Adipose tissue (tissue), 3 donors: ENCODE data around the gene HOXC10. TPM values are rescaled to one million over a fixed set of nuclear protein-coding genes. Genes with fewer than 3 reads are reported as not detected.

Source experiments
- H3K27ac ChIP-seq: one replicate; pipeline ENCODE4 v1.5.1; 2013; ENCODE audit warnings: low read depth, low read length
- WGBS, 3 donors: extraction: QIAGEN DNeasy Blood & Tissue Kit; methylation state at CpG; one replicate each; pipeline ENCODE4 v1.1.7; 2013; 5-methylcytosine and 5-hydroxymethylcytosine counted together
- polyA plus RNA-seq, 3 donors: library from polyadenylated mRNA; stranded (reverse); fragments of 200-250 nt; gene quantifications; one replicate each; pipeline ENCODE4 v1.2.3, GENCODE V29; 2013
- donor health status: healthy with polysubstance abuse.
- donor health status: Bipolar disorder and iron deficiency.
- donor health status: healthy.

HOXC10 gene
- polyA plus RNA-seq, 3 donors: 0.22 to 0.63 TPM; not detected in 1

- no peak overlapping the region for H3K27ac ChIP-seq
- WGBS, 3 donors: 2 to 6% (median 5%) methylated on average over 33 to 34 of the region's 34 CpGs
Measured at GRCh38 chr12:54017878-54018467, 33.0 kb downstream of the HOXC10 start.

GRCh38 chr12:54018468-54018984 is 33.6 kb downstream of the HOXC10 start:
- 21 to 30% (median 26%) methylated on average over 29 of the region's 29 CpGs for WGBS, 3 donors
- no peak overlapping the region for H3K27ac ChIP-seq

GRCh38 chr12:54019091-54019811 is 34.3 kb downstream of the HOXC10 start:
- no peak overlapping the region for H3K27ac ChIP-seq
- 24 to 42% (median 32%) methylated on average over 42 to 43 of the region's 43 CpGs for WGBS, 3 donors

- H3K27ac ChIP-seq: no peak overlapping the region
- 28 to 52% (median 42%) methylated on average over 10 of the region's 10 CpGs for WGBS, 3 donors
Measured at GRCh38 chr12:54019924-54020590, 35.1 kb downstream of the HOXC10 start.

- WGBS, 3 donors: 40 to 63% (median 57%) methylated on average over 23 of the region's 23 CpGs
Measured at GRCh38 chr12:54020591-54021405, 35.9 kb downstream of the HOXC10 start.

GRCh38 chr12:54021432-54022013 is 36.6 kb downstream of the HOXC10 start:
- 23 to 48% (median 43%) methylated on average over 16 of the region's 16 CpGs for WGBS, 3 donors
- no peak overlapping the region for H3K27ac ChIP-seq

More at GRCh38 chr12:54020591-54021405, 35.9 kb downstream of the HOXC10 start:
- no peak overlapping the region for H3K27ac ChIP-seq

- 40 to 56% (median 54%) methylated on average over 8 of the region's 8 CpGs for WGBS, 3 donors
- no peak overlapping the region for H3K27ac ChIP-seq
Measured at GRCh38 chr12:54022960-54023884, 38.3 kb downstream of the HOXC10 start.

GRCh38 chr12:54024127-54024526 is 39.2 kb downstream of the HOXC10 start:
- no peak overlapping the region for H3K27ac ChIP-seq
- WGBS, 3 donors: 20 to 54% (median 44%) methylated on average over 17 of the region's 17 CpGs

GRCh38 chr12:54024581-54025305 is 39.8 kb downstream of the HOXC10 start:
- 34 to 67% (median 58%) methylated on average over 5 of the region's 5 CpGs for WGBS, 3 donors
- H3K27ac ChIP-seq: no peak overlapping the region

GRCh38 chr12:54025499-54026405 is 40.8 kb downstream of the HOXC10 start:
- WGBS, 3 donors: 17 to 43% (median 37%) methylated on average over 7 of the region's 7 CpGs
- no peak overlapping the region for H3K27ac ChIP-seq

GRCh38 chr12:54026640-54027441 is 41.9 kb downstream of the HOXC10 start:
- WGBS, 3 donors: 18 to 31% (median 28%) methylated on average over 22 of the region's 22 CpGs

GRCh38 chr12:54027442-54027786 is 42.5 kb downstream of the HOXC10 start:
- H3K27ac ChIP-seq: no peak overlapping the region
- WGBS, 3 donors: 37 to 61% (median 58%) methylated on average over 3 of the region's 3 CpGs

More at GRCh38 chr12:54026640-54027441, 41.9 kb downstream of the HOXC10 start:
- no peak overlapping the region for H3K27ac ChIP-seq

GRCh38 chr12:54028314-54029201 is 43.6 kb downstream of the HOXC10 start, which contains the start of gene HOXC6:
Gene HOXC6 (plus strand): TSS chr12:54028440. CDS start chr12:54028522, 82 bp downstream.
- no peak within 1 kb of the TSS for H3K27ac ChIP-seq
- 6 to 16% (median 16%) methylated on average over 36 of the region's 36 CpGs for WGBS, 3 donors
